Kidney epithelial cell (primary cell): ENCODE measurements around the gene GRID1. TPM values are rescaled to one million over a fixed set of nuclear protein-coding genes. Genes with fewer than 3 reads are reported as not detected.

Experiments
- DNase-seq: peaks from one replicate; pipeline ENCODE4 v3.0.0-alpha.2; 2010; ENCODE audit warnings: low read depth
- H3K27me3 ChIP-seq: 2 replicates; pipeline ENCODE4 v1.6.0; 2011; ENCODE audit warnings: low read length; ENCODE audit not compliant: control insufficient read depth, insufficient read depth
- H3K36me3 ChIP-seq: 2 replicates; pipeline ENCODE4 v1.5.1; 2011; ENCODE audit warnings: low read length; ENCODE audit not compliant: control insufficient read depth, insufficient read depth
- H3K4me3 ChIP-seq: 2 replicates; pipeline ENCODE4 v1.5.1; 2011; ENCODE audit warnings: low read depth, mild to moderate bottlenecking, control low read depth, low read length
- CTCF ChIP-seq: IDR thresholded peaks from 2 replicates; pipeline ENCODE4 v1.5.1; 2011; ENCODE audit warnings: mild to moderate bottlenecking, moderate library complexity, low read length, control low read depth, inconsistent platforms; ENCODE audit not compliant: insufficient read depth, poor library complexity, severe bottlenecking
- total RNA-seq: library from RNA; depleted of rRNA; stranded (reverse); fragments of >200 nt; gene quantifications from 2 replicates; pipeline ENCODE4 v1.2.3, GENCODE V29; 2015

The GRID1 gene
- total RNA-seq, 1 donor from 2014 or later: 0.33 TPM

- H3K36me3 ChIP-seq: no peaks in the 10 kb centered on the region
- H3K27me3 ChIP-seq: no peaks in the 10 kb centered on the region
- no peak overlapping the region for H3K4me3 ChIP-seq
- no peak for DNase-seq
- no peak for TF ChIP-seq CTCF
Observed at GRCh38 chr10:86301971-86302370, 64.6 kb downstream of the GRID1 start.

GRCh38 chr10:86300931-86301830 is 65.4 kb downstream of the GRID1 start:
- Histone ChIP-seq H3K4me3 (no peak overlapping the region), H3K27me3 (no peaks in the 10 kb centered on the region), H3K36me3 (no peaks in the 10 kb centered on the region)
- TF ChIP-seq CTCF: no peak
- DNase-seq: no peak

GRCh38 chr10:86300399-86300925 is 66.1 kb downstream of the GRID1 start:
- TF ChIP-seq CTCF: no peak
- Histone ChIP-seq H3K27me3 (no peaks in the 10 kb centered on the region), H3K36me3 (no peaks in the 10 kb centered on the region), H3K4me3 (no peak overlapping the region)
- DNase-seq: no peak

- Histone ChIP-seq H3K4me3 (no peak overlapping the region), H3K27me3 (no peaks in the 10 kb centered on the region), H3K36me3 (no peaks in the 10 kb centered on the region)
- TF ChIP-seq CTCF: no peak
- DNase-seq: no peak
Observed at GRCh38 chr10:86299562-86299961, 67.0 kb downstream of the GRID1 start.

GRCh38 chr10:86298501-86299001 is 68.0 kb downstream of the GRID1 start:
- no peak for TF ChIP-seq CTCF
- no peaks in the 10 kb centered on the region for H3K27me3 ChIP-seq
- H3K36me3 ChIP-seq: no peaks in the 10 kb centered on the region
- no peak for DNase-seq
- no peak overlapping the region for H3K4me3 ChIP-seq

- no peaks in the 10 kb centered on the region for H3K27me3 ChIP-seq
- no peak for TF ChIP-seq CTCF
- H3K4me3 ChIP-seq: no peak overlapping the region
- no peaks in the 10 kb centered on the region for H3K36me3 ChIP-seq
- DNase-seq: no peak
Observed at GRCh38 chr10:86295791-86296190, 70.8 kb downstream of the GRID1 start.
